GM21381 (cell line): ENCODE results near the gene ARFGAP2.

Source experiments
- ATAC-seq: cut with Tn5 transposase; IDR thresholded peaks from one replicate; pipeline ENCODE4 v1.9.1; 2021; ENCODE audit warnings: mild to moderate bottlenecking, moderate library complexity; ENCODE audit not compliant: unreplicated experiment

The ARFGAP2 gene

GRCh38 chr11:47172740-47173336 is 3.8 kb downstream of the ARFGAP2 start:
- ATAC-seq = no peak

- ATAC-seq = no peak
These were observed 4.8 kb downstream of the ARFGAP2 start for GRCh38 chr11:47171856-47172255.

DNA sequence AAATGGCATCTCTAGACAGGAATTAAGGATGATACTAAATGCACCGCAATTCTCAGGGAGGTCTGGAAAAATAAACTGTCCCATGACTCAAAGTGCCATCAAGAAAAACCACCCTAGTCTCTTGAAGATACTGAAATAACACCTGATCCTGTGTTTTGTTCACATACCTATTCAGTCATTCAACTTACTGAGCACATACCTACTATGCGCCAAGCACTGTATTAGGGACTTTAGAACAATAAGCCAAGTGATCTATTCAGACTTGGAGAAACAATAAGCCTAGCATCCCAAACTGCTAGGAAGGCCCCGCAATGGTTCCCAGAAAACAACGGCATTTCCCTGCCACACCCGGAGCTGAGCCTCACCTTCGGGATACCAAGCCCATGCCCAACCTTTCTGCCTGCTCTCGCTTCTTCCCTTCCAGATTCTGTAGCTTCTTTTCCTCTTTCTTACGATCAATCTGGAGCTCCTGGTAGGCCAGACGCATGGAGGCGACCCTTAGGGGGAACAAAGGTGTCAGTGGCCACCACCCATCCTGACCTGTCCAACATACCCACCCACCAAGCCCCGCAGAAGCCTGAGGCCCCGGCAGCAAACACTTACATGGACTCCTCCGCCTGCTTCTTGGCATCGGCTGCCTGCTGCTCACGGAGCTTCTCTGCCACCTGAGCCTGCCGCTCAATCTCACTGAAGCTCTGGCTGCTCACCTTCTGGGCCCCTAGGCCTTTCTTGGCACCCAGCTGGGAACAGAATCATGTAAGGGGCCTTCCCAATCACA is 5.4 kb downstream of the ARFGAP2 start:
- ATAC-seq = no peak

- ATAC-seq = no peak
These were observed 10.3 kb downstream of the ARFGAP2 start for GRCh38 chr11:47166368-47166767.

GRCh38 chr11:47165253-47165840 is 11.3 kb downstream of the ARFGAP2 start:
- no peak for ATAC-seq

GRCh38 chr11:47164321-47164720 is 12.4 kb downstream of the ARFGAP2 start:
- no peak for ATAC-seq

DNA sequence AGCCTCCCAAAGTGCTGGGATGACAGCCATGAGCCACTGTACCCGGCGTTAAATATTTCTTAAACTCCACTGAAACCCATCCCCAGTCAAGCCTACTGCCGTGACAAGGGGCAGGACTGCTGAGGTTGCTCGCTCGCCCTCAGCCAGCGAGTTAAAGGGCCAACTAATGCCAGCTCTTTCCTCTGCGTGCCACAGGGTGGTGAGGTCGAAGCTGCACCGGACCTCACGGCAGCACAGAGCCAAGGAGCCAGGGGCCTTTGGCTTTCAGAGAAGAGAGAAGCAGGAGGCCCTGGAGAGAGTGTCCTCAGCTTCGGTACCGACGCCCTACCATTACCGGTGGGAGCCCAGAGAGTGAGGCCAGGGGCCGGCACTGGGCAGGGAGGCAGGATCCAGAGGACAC is 12.8 kb downstream of the ARFGAP2 start:
- ATAC-seq = no peak

GRCh38 chr11:47163193-47163592 is 13.5 kb downstream of the ARFGAP2 start:
- ATAC-seq = no peak

DNA sequence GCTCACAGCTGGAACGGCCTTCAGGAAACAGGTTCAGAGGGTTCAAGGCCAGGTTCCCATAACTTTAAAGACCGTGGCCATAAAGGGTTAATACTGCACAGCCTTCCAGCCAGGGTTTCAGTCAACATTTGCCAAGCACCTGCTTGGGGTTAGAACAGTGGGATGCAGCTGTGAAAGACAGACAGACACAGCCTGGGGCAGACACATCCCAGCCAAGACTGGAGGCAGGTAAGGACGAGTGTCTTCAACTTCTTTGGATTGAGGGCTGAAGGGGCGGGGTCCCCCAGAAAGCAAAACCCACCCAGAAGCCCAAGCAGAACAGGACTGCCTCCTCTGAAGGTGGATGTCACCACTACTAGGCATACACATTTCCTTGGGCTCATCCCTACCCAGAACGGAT is 14.3 kb downstream of the ARFGAP2 start:
- no peak for ATAC-seq

DNA sequence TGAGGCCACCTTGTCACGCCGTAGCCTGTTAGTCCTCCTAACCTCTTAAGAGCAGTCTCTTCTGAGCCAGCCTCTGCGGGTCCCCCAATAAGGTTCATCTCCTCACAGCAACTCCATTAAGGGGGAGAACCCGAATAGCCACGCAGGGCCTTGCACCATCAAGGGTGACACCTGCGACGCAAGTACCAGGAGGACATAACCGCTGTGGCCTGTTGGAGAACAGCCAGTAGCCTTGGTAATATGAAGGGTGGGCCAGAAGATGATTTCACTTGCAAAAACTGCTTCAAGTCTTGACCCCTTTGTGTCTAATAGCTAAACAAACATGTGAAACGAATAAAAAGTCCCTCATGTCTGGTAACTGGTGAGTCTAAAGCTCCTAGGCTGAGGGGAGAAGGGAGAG is 14.8 kb downstream of the ARFGAP2 start:
- no peak for ATAC-seq

DNA sequence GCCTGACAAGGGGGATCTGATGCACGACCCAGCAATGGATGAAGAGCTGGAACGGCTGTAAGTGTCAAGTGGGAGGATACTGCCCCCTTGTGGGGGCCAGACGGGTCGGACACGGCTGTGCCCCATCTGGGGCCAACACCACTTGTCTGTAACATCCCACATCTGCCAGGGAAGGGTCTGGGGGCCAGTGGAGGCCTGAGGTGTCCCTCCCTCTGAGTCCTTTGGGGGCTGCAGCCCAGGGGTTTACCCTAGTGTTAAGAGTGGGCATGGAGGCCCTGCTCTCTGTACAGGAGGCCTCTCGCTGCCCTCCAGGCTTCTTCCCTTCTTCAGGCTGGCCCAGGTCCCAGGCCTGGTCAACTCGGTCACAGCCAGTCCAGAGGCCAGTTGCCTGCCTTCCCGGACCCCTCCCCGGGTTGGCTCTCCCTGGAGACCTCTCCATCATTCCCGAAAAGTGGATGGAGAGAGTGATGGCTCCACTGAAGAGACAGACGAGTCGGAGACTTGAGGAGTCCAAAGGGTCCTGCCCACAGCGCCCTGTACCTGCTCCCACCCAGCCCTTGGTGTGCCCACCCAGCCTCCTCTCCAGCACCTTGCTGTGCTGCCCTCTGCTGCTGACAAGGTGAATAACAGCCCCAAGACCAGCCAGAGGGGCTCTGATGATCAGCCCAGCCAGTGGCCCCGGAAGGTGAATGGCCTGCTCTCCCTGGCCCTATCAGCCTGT is 15.4 kb downstream of the ARFGAP2 start:
- peak; percentile 56 for ATAC-seq

- no peak for ATAC-seq
These were observed 15.9 kb downstream of the ARFGAP2 start for GRCh38 chr11:47160753-47161133.

DNA sequence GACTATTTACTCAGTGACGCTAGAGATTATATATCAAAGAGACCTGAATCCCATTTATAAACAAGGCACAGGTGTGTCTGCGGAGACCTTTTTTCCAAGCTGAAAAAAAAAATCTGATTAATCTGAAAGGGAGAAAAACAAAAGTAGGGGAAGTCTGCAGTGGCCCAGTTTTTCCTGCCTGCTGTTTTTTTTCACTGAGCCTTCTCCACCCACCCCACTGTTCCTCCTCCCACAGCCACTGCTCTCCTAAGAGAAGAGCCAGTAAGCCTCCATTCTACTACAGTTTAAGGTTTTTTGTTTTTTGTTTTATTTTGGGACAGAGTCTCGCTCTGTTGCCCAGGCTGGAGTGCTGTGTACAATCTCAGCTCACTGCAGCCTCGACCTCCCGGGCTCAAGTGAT is 18.4 kb downstream of the ARFGAP2 start:
- no peak for ATAC-seq

DNA sequence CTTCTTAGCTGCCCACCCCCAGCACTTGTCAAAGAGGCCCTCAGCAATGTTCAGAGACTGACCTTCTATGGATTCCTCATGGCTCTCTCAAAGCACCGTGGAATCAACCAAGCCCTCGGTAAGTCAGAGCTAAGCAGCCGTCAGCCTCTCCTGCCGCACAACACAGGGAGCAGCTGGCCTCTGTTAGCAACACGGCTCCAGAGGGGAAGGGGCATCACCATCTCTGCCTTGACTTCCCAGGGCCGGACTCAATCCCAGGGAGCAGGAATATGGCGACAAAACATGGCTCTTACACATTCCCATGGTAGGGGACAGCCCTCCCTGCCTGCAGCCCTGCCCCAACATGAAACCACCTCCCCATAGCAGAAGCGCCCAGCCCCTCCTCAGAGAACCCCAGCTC is 18.9 kb downstream of the ARFGAP2 start:
- ATAC-seq = no peak

DNA sequence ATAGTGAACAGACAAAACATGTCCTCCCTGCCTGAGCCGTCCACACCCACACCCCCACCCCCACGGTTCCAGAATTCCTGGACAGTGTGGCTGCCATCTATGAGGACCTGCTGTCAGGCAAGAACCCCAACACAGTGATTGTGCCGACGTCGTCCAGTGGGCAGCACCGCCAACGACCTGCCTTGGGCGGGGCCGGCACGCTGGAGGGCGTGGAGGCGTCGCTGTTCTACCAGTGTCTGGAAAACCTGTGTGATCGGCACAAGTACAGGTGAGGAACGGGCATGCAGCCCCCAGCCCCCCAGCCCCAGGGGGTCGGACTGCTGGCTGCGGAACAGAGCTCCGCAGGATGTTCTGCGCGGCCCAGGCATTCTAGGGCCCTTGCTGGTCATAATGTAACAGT is 19.7 kb downstream of the ARFGAP2 start:
- ATAC-seq = no peak

GRCh38 chr11:47156333-47156732 is 20.3 kb downstream of the ARFGAP2 start:
- ATAC-seq = no peak

DNA sequence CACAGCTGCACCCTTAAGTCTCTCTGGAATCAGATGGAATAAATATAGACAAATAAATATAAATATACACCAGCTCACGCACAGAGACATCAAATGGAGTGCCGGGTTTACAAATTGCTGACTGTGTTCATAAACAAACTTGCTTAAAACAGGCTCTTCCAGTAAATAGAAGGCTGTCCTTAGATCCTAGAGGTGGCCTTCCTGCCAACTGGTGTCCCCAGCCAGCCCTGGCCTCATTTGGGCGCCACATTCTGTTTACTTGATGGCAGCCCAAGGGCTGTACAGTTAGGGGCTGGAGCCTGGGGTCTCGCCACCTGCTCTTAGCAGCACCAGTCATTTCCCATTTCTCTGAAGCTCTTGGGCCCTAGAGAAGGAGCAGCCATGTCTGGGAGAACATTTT is 20.8 kb downstream of the ARFGAP2 start:
- ATAC-seq = no peak

DNA sequence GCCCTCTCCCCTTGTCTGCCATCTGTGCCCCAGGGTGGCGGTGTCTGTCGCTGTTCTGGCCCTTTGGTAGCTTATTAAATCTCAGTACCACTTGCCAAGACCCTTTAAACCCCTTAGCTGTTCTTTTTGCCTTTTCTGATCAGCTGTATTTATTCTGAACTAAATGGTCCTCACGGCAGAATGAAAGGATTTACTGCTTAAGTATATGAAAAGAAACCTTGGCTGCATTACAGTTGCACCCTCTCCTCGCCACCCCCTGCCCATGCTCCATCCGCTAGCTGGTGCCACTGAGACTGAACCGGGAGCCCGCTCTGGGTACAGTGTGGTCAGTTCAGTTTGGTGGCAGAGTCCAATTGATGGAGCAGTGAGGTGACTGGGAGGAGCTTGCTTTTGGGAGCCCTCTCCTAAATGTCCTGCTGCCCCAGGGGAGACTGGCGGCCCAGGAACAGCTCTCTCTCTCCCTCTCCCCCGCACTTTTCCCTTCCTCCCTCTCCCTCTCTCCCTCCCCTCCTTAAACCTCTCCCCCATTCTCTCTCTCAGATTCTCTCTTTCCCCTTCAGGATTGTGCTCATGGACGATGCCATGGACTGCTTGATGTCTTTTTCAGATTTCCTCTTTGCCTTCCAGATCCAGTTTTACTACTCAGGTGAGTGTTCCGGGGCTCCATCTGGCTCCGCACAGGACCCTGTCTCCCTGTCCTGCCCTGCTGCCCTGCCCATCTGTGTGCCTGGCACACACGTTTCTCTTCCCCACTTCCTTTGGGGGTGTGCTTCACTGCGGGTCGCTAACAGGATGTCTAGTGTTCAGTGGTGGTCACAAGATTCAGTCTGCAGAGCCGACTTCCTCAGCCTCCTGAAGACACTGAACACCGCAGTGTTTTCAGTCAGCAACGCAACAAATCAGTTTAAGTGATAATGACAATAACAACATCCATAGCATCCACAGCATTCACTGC is 21.8 kb downstream of the ARFGAP2 start:
- no peak for ATAC-seq

DNA sequence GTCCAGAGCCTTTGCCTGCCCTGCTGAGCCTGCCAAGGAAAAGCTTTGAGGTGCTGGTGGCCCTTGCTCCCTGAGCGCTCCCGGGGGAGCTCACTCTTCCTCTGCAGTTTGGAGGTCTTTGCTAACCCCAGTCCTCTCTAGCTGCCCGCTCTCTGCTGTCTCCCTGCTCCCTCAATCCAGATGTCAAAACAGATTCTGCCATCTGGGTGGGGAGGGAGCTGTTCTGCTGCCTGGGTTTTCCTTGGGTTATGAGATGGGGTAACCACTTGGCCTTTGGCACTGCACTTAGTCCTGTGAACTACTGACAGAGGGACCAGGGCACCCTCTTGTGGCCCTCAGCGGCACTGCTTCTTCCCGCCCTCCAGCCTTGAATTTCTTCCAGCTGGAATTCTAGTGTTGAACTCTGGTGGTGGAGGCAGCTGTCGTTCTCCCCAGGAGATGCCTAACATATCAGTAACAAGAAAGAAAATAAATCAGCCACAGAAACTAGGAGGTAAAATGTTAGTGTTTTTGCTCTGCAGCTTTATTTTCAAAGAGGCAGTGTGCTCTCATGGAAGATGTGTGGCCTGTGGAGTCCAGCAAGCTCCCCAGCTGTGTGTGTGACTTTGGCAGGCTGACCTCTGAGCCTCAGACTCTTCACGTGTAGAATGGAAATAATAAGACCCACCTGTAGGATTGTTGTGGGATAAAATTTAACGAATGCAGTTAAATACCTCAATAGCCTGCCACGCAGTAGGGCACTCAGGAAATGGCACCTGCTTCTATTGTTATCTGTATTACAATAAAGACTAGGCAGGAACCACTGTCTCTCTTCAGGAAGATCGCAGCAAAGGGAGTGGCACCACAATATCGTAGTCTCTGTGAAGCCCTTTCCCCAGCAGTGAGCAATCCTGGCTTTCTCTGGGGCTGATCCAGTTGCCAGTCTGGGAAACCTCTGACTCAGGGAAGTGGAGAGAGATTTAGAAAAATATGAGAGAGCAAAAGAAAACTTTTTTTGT is 23.4 kb downstream of the ARFGAP2 start:
- ATAC-seq = no peak
